Kidney epithelial cell (primary cell): Measurements from ENCODE around the gene MCOLN2. TPM values are rescaled to one million over a fixed set of nuclear protein-coding genes. Genes with fewer than 3 reads are reported as not detected.

Experiments used
- DNase-seq: peaks from one replicate; pipeline ENCODE4 v3.0.0-alpha.2; 2010; ENCODE audit warnings: low read depth
- H3K27me3 ChIP-seq: 2 replicates; pipeline ENCODE4 v1.6.0; 2011; ENCODE audit warnings: low read length; ENCODE audit not compliant: control insufficient read depth, insufficient read depth
- H3K36me3 ChIP-seq: 2 replicates; pipeline ENCODE4 v1.5.1; 2011; ENCODE audit warnings: low read length; ENCODE audit not compliant: control insufficient read depth, insufficient read depth
- H3K4me3 ChIP-seq: 2 replicates; pipeline ENCODE4 v1.5.1; 2011; ENCODE audit warnings: low read depth, mild to moderate bottlenecking, control low read depth, low read length
- CTCF ChIP-seq: IDR thresholded peaks from 2 replicates; pipeline ENCODE4 v1.5.1; 2011; ENCODE audit warnings: mild to moderate bottlenecking, moderate library complexity, low read length, control low read depth, inconsistent platforms; ENCODE audit not compliant: insufficient read depth, poor library complexity, severe bottlenecking
- total RNA-seq: library from RNA; depleted of rRNA; stranded (reverse); fragments of >200 nt; gene quantifications from 2 replicates; pipeline ENCODE4 v1.2.3, GENCODE V29; 2015

MCOLN2 gene
- total RNA-seq, 1 donor from 2014 or later: 0.46 TPM

GRCh38 chr1:84967666-84968065 lies 29.2 kb downstream of the MCOLN2 start:
- no peak for DNase-seq
- TF ChIP-seq CTCF: no peak
- Histone ChIP-seq H3K27me3 (no peaks in the 10 kb centered on the region), H3K36me3 (no peaks in the 10 kb centered on the region), H3K4me3 (no peak overlapping the region)

GRCh38 chr1:84963021-84963420 lies 33.9 kb downstream of the MCOLN2 start:
- DNase-seq: no peak
- no peaks in the 10 kb centered on the region for H3K36me3 ChIP-seq
- H3K4me3 ChIP-seq: no peak overlapping the region
- no peak for TF ChIP-seq CTCF
- H3K27me3 ChIP-seq: no peaks in the 10 kb centered on the region

GRCh38 chr1:84961316-84961715 lies 35.6 kb downstream of the MCOLN2 start:
- Histone ChIP-seq H3K27me3 (no peaks in the 10 kb centered on the region), H3K36me3 (no peaks in the 10 kb centered on the region), H3K4me3 (no peak overlapping the region)
- TF ChIP-seq CTCF: no peak
- DNase-seq: no peak

GRCh38 chr1:84960371-84960770 lies 36.5 kb downstream of the MCOLN2 start:
- no peak for DNase-seq
- Histone ChIP-seq H3K36me3 (no peaks in the 10 kb centered on the region), H3K4me3 (no peak overlapping the region), H3K27me3 (no peaks in the 10 kb centered on the region)
- no peak for TF ChIP-seq CTCF

- DNase-seq: no peak
- H3K4me3 ChIP-seq: no peak overlapping the region
- H3K27me3 ChIP-seq: no peaks in the 10 kb centered on the region
- H3K36me3 ChIP-seq: no peaks in the 10 kb centered on the region
- TF ChIP-seq CTCF: no peak
Measured at GRCh38 chr1:84959294-84959693, 37.6 kb downstream of the MCOLN2 start.

- Histone ChIP-seq H3K4me3 (no peak overlapping the region), H3K36me3 (no peaks in the 10 kb centered on the region), H3K27me3 (no peaks in the 10 kb centered on the region)
- TF ChIP-seq CTCF: no peak
- no peak for DNase-seq
Measured at GRCh38 chr1:84957966-84958365, 38.9 kb downstream of the MCOLN2 start.
